H1 (cell line): ENCODE data around the gene MAN1C1. TPM values are rescaled to one million over a fixed set of nuclear protein-coding genes. Genes with fewer than 3 reads are reported as not detected.

Experiments
- CHD7 ChIP-seq: fragments of 300-600 bp; sonication (generic); IDR thresholded peaks from 2 replicates; pipeline ENCODE4 v1.7.1; 2012; ENCODE audit warnings: low read length, moderate library complexity, mild to moderate bottlenecking, inconsistent platforms; ENCODE audit not compliant: insufficient replicate concordance
- YY1 ChIP-seq: IDR thresholded peaks from 2 replicates; pipeline ENCODE4 v1.6.1; 2011; ENCODE audit warnings: low read depth, mild to moderate bottlenecking, low read length
- polyA plus RNA-seq, 7 experiments: library from polyadenylated mRNA; depleted of rRNA in 3 of 7; stranded (reverse) in 5 of 7; unstranded in 2 of 7; fragments of >200 nt in 5 of 7; fragments of 200-250 nt in 2 of 7; gene quantifications; 1 replicate in 5 of 7; 2 replicates in 1 of 7; 4 replicates in 1 of 7; pipeline versions ENCODE4 v1.2.1 to v1.2.3, GENCODE V29; 2011 to 2013; ENCODE audit warnings: missing spikeins in 2 of 7, mixed read lengths in 2 of 7
- total RNA-seq: library from RNA; stranded (reverse); fragmentation: NEBNext Ultra II Directional; extraction: Animal tissue kit (Norgen Biotek cat#: 25700); gene quantifications from 2 replicates; pipeline ENCODE4 v1.2.1, GENCODE V29; 2021

Gene MAN1C1
- total and polyA plus RNA-seq, 2 of the 8 experiments (the other 6 are each of a cell fraction or from before 2014, with no cell fraction given), result 7.8 to 15.2 TPM

GRCh38 chr1:25825605-25826004 is 209.0 kb downstream of the MAN1C1 start (continued):
- TF ChIP-seq CHD7 (no peak), YY1 (no peak)
- TF ChIP-seq, all 59 proteins: peak for 0
